Erythroblast (primary cell): ENCODE measurements around the gene SFMBT2.

Source experiments
- GATA1 ChIP-seq: IDR thresholded peaks from 2 replicates; pipeline ENCODE4 v1.6.1; 2011; ENCODE audit warnings: low read depth, mild to moderate bottlenecking, control low read depth, low read length, moderate library complexity
- POLR2A ChIP-seq: IDR thresholded peaks from 2 replicates; pipeline ENCODE4 v1.6.1; 2011; ENCODE audit warnings: mild to moderate bottlenecking, low read length

DNA sequence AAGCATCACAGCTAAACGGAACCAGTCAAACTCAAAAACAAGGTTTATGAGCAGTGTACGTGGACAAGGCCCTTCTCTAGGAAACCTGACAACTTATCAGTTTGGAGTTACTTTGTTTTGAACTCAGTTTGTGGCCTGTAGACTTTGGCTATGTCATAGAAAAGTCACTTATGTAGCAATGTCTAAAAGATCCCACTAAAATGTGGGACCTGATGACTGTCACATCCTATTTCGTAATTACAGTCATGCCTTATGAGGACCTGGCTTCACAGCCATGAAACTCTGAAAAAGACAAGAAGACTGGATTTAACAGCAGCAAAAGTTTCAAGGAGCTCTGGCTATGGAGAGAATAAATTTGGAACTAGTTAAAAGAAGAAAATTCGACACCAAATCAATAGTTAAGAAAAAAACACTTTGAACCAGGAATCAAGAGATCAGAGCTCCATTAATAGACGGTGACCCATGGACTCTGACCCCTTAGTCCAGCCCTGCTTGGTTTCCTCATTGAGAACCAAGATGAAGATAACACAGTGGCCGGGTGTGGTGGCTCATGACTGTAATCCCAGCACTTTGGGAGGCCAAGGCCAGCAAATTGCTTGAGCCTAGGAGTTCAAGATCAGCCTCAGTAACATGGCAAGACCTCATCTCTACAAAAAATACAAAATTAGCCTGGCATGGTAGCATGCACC, 204.3 kb downstream of the SFMBT2 start:
- TF ChIP-seq POLR2A (no peak), GATA1 (no peak)
